KMS-11 (cell line): ENCODE results near the gene GLB1L2.

ENCODE experiments used
- H2AFZ ChIP-seq: fragments of 200-600 bp; sonication (generic); 2 replicates; pipeline ENCODE4 v1.6.1; 2016; ENCODE audit warnings: antibody characterized with exemption, mixed run types, low read depth
- H3K27ac ChIP-seq: fragments of 200-600 bp; sonication (generic); 2 replicates; pipeline ENCODE4 v1.6.1; 2016; ENCODE audit warnings: mild to moderate bottlenecking, mixed run types
- H3K27me3 ChIP-seq: fragments of 200-600 bp; sonication (generic); 2 replicates; pipeline ENCODE4 v1.6.1; 2017; ENCODE audit warnings: mild to moderate bottlenecking, low read depth, mixed run types, moderate library complexity; ENCODE audit not compliant: insufficient read depth
- H3K36me3 ChIP-seq: fragments of 200-600 bp; sonication (generic); 2 replicates; pipeline ENCODE4 v1.6.1; 2017; ENCODE audit warnings: mild to moderate bottlenecking, mixed run types; ENCODE audit not compliant: insufficient read depth
- H3K4me1 ChIP-seq: fragments of 200-600 bp; sonication (generic); 2 replicates; pipeline ENCODE4 v1.6.1; 2016; ENCODE audit warnings: mild to moderate bottlenecking, low read depth, mixed run types; ENCODE audit not compliant: poor library complexity, severe bottlenecking
- H3K4me2 ChIP-seq: fragments of 200-600 bp; sonication (generic); 2 replicates; pipeline ENCODE4 v1.7.0; 2016; ENCODE audit warnings: mild to moderate bottlenecking, mixed run types
- H3K4me3 ChIP-seq: fragments of 200-600 bp; sonication (generic); IDR thresholded peaks from 2 replicates; pipeline ENCODE4 v1.6.1; 2017; ENCODE audit warnings: low read depth, low read length, mixed read lengths; ENCODE audit not compliant: insufficient read depth
- H3K79me2 ChIP-seq: fragments of 200-600 bp; sonication (generic); 2 replicates; pipeline ENCODE4 v1.6.1; 2016; ENCODE audit warnings: low read depth, mixed run types; ENCODE audit not compliant: insufficient read depth
- H3K9ac ChIP-seq: fragments of 200-600 bp; sonication (generic); 2 replicates; pipeline ENCODE4 v1.6.1; 2016; ENCODE audit warnings: mild to moderate bottlenecking, mixed run types
- H4K20me1 ChIP-seq: fragments of 200-600 bp; sonication (generic); 2 replicates; pipeline ENCODE4 v1.6.1; 2016; ENCODE audit warnings: mild to moderate bottlenecking, mixed run types; ENCODE audit not compliant: insufficient read depth
- CTCF ChIP-seq: fragments of 200-600 bp; sonication (generic); conservative IDR thresholded peaks from 2 replicates; pipeline ENCODE4 v1.6.1; 2017; ENCODE audit warnings: low read depth, mild to moderate bottlenecking, antibody characterized with exemption, low read length, moderate library complexity, mixed read lengths

Gene GLB1L2

GRCh38 chr11:134374171-134374570 is 42.4 kb downstream of the GLB1L2 start:
- TF ChIP-seq CTCF: no peak
- no peak overlapping the region for H3K4me3 ChIP-seq

GRCh38 chr11:134374891-134375550 is 43.2 kb downstream of the GLB1L2 start:
- H3K79me2 ChIP-seq: no peaks in the 10 kb centered on the region
- H4K20me1 ChIP-seq: no peaks in the 10 kb centered on the region
- no peak overlapping the region for H2AFZ ChIP-seq
- H3K27ac ChIP-seq: no peak overlapping the region
- H3K4me3 ChIP-seq: no peak overlapping the region
- H3K9ac ChIP-seq: no peak overlapping the region
- no peaks in the 10 kb centered on the region for H3K36me3 ChIP-seq
- no peak for TF ChIP-seq CTCF
- no peaks in the 10 kb centered on the region for H3K4me1 ChIP-seq
- H3K27me3 ChIP-seq: no peaks in the 10 kb centered on the region
- no peak overlapping the region for H3K4me2 ChIP-seq

More at GRCh38 chr11:134374171-134374570, 42.4 kb downstream of the GLB1L2 start:
- H2AFZ ChIP-seq: no peak overlapping the region
- no peak overlapping the region for H3K4me2 ChIP-seq
- no peaks in the 10 kb centered on the region for H3K27me3 ChIP-seq
- H4K20me1 ChIP-seq: no peaks in the 10 kb centered on the region
- no peak overlapping the region for H3K9ac ChIP-seq
- no peaks in the 10 kb centered on the region for H3K36me3 ChIP-seq
- no peak overlapping the region for H3K27ac ChIP-seq
- H3K79me2 ChIP-seq: no peaks in the 10 kb centered on the region
- no peaks in the 10 kb centered on the region for H3K4me1 ChIP-seq

GRCh38 chr11:134376150-134376921 is 44.5 kb downstream of the GLB1L2 start:
- H3K9ac ChIP-seq: no peak overlapping the region

GRCh38 chr11:134377876-134378275 is 46.1 kb downstream of the GLB1L2 start:
- Histone ChIP-seq H3K79me2 (no peaks in the 10 kb centered on the region), H2AFZ (no peak overlapping the region), H3K4me3 (no peak overlapping the region), H3K4me2 (no peak overlapping the region), H3K9ac (no peak overlapping the region), H3K4me1 (no peaks in the 10 kb centered on the region), H3K27ac (no peak overlapping the region), H3K36me3 (no peaks in the 10 kb centered on the region), H4K20me1 (no peaks in the 10 kb centered on the region), H3K27me3 (no peaks in the 10 kb centered on the region)
- no peak for TF ChIP-seq CTCF

More at GRCh38 chr11:134376150-134376921, 44.5 kb downstream of the GLB1L2 start:
- H3K36me3 ChIP-seq: no peaks in the 10 kb centered on the region
- H3K27me3 ChIP-seq: no peaks in the 10 kb centered on the region
- H2AFZ ChIP-seq: no peak overlapping the region
- no peaks in the 10 kb centered on the region for H3K4me1 ChIP-seq
- H3K4me2 ChIP-seq: no peak overlapping the region
- no peaks in the 10 kb centered on the region for H4K20me1 ChIP-seq
- no peak overlapping the region for H3K4me3 ChIP-seq
- no peak overlapping the region for H3K27ac ChIP-seq
- H3K79me2 ChIP-seq: no peaks in the 10 kb centered on the region
- no peak for TF ChIP-seq CTCF
